Measurements from ENCODE around the gene NDUFA13. TPM values are rescaled to one million over a fixed set of nuclear protein-coding genes. Genes with fewer than 3 reads are reported as not detected.
A peak's percentile ranks its signal among the peaks of the same experiment; 100 is the strongest.

Gene NDUFA13
- total RNA-seq, 1 experiment from 2014 or later: 96.6 TPM

GRCh38 chr19:19488875-19489690 lies 26.9 kb upstream of the NDUFA13 start:
- DNase-seq (ENCODE audit: low read depth): peak; percentile 78

GRCh38 chr19:19489804-19490204 lies 26.2 kb upstream of the NDUFA13 start:
- no peak for DNase-seq (ENCODE audit: low read depth)

- DNase-seq (ENCODE audit: low read depth): peak; percentile 78
Measured at GRCh38 chr19:19490214-19490968, 25.6 kb upstream of the NDUFA13 start.

GRCh38 chr19:19491321-19492025 lies 24.6 kb upstream of the NDUFA13 start:
- no peak for DNase-seq (ENCODE audit: low read depth)

- no peak for DNase-seq (ENCODE audit: low read depth)
Measured at GRCh38 chr19:19492026-19492610, 23.9 kb upstream of the NDUFA13 start.

GRCh38 chr19:19493841-19494546 lies 22.0 kb upstream of the NDUFA13 start:
- no peak for DNase-seq (ENCODE audit: low read depth)

- DNase-seq (ENCODE audit: low read depth): no peak
Measured at GRCh38 chr19:19495614-19496603, 20.1 kb upstream of the NDUFA13 start.

GRCh38 chr19:19498255-19498991 lies 17.6 kb upstream of the NDUFA13 start:
- no peak for DNase-seq (ENCODE audit: low read depth)

GRCh38 chr19:19499272-19499995 lies 16.6 kb upstream of the NDUFA13 start:
- no peak for DNase-seq (ENCODE audit: low read depth)

GRCh38 chr19:19500975-19501644 lies 14.9 kb upstream of the NDUFA13 start:
- DNase-seq (ENCODE audit: low read depth): no peak

- no peak for DNase-seq (ENCODE audit: low read depth)
Measured at GRCh38 chr19:19501798-19502197, 14.2 kb upstream of the NDUFA13 start.

GRCh38 chr19:19502281-19502680 lies 13.7 kb upstream of the NDUFA13 start:
- DNase-seq (ENCODE audit: low read depth): no peak

- no peak for DNase-seq (ENCODE audit: low read depth)
Measured at GRCh38 chr19:19502808-19503602, 13.0 kb upstream of the NDUFA13 start.

GRCh38 chr19:19504754-19505668 lies 11.0 kb upstream of the NDUFA13 start:
- DNase-seq (ENCODE audit: low read depth): no peak

- DNase-seq (ENCODE audit: low read depth): no peak
Measured at GRCh38 chr19:19505669-19506326, 10.2 kb upstream of the NDUFA13 start.

- DNase-seq (ENCODE audit: low read depth): no peak
Measured at GRCh38 chr19:19506592-19506991, 9.4 kb upstream of the NDUFA13 start.

Data from Daoy (cell line).